ENCODE data around the gene SEMA4G. TPM values are rescaled to one million over a fixed set of nuclear protein-coding genes. Genes with fewer than 3 reads are reported as not detected.

The SEMA4G gene
- total RNA-seq, 1 experiment from 2014 or later = 8.5 TPM

GRCh38 chr10:100995181-100995580 lies 25.9 kb downstream of the SEMA4G start:
- Mint-ChIP-seq H3K36me3 (ENCODE audit: insufficient read depth in 1 of 3, low read depth in 3 of 3) (peaks cover 31 to 43% (median 35%) of the 10 kb centered on the region in 3 experiments; a peak in 6 of 7 replicates), H3K27ac (0 out of 7 replicates have a peak overlapping the region, but pooled peaks of 1 of the 3 experiments have one; percentile 11), H3K4me1 (peaks cover 27 to 28% of the 10 kb centered on the region in 2 experiments), H3K27me3 (ENCODE audit: low read depth) (no peaks in the 10 kb centered on the region), H3K4me3 (no peak overlapping the region; a peak in 1 of 5 replicates), H3K9me3 (no peaks in the 10 kb centered on the region; a peak in 2 of 5 replicates)
- no peak overlapping the region for H2AK5ac ChIP-seq (ENCODE audit: insufficient read length, low read length)
- no CpG with 5 or more reads among the region's 6 CpGs for WGBS (ENCODE audit: extremely low coverage, insufficient read length, low lambda C conversion rate)
- no peak for TF ChIP-seq CTCF (conservative IDR thresholded peaks at IDR 0.05)
- H2BK12ac ChIP-seq (ENCODE audit: insufficient read length, low read depth, low read length) = no peak overlapping the region
- H4K91ac ChIP-seq (ENCODE audit: insufficient read length, low read depth, low read length) = no peak overlapping the region
- H3K27ac ChIP-seq (ENCODE audit: insufficient read length, low read depth, low read length) = no peak overlapping the region
- no peaks in the 10 kb centered on the region for H3K27me3 ChIP-seq (ENCODE audit: insufficient read depth, low read length)
- H4K8ac ChIP-seq (replicated peaks; ENCODE audit: insufficient read length, low read depth, low read length) = no peak overlapping the region
- H3K23me2 ChIP-seq (ENCODE audit: insufficient read length, low read depth, low read length, poor library complexity, severe bottlenecking) = peaks cover 26% of the 10 kb centered on the region
- no peak overlapping the region for H3K18ac ChIP-seq (ENCODE audit: insufficient read length, low read depth, low read length)
- H2BK5ac ChIP-seq (ENCODE audit: insufficient read length, low read length) = no peak overlapping the region
- peaks cover 2% of the 10 kb centered on the region; the same call in 1 of the 2 replicates for H3K4me1 ChIP-seq (ENCODE audit: insufficient read depth, low read length)
- H3K23ac ChIP-seq (ENCODE audit: insufficient read length, low read depth, low read length) = no peak overlapping the region
- H4K20me1 ChIP-seq (ENCODE audit: control insufficient read depth, insufficient read depth, insufficient read length) = no peaks in the 10 kb centered on the region
- H2BK120ac ChIP-seq (ENCODE audit: low read depth, low read length, poor library complexity, severe bottlenecking) = no peak overlapping the region
- H3K9ac ChIP-seq (ENCODE audit: extremely low read depth, insufficient read length, low read length) = no peak overlapping the region
- no peak overlapping the region for H4K5ac ChIP-seq (ENCODE audit: insufficient read length, low read depth, low read length)
- H3K79me2 ChIP-seq (ENCODE audit: insufficient read depth, low read length) = peaks cover 3% of the 10 kb centered on the region; the same call in 1 of the 2 replicates
- no peak overlapping the region for H3K4ac ChIP-seq (ENCODE audit: low read depth, low read length)
- H3K79me1 ChIP-seq (ENCODE audit: insufficient read depth, low read depth, low read length, poor library complexity, severe bottlenecking) = no peaks in the 10 kb centered on the region
- H3K9me3 ChIP-seq (ENCODE audit: control insufficient read depth, low read depth, low read length) = no peaks in the 10 kb centered on the region
- DNase-seq = no peak
- H2BK15ac ChIP-seq (ENCODE audit: low read depth, low read length) = no peak overlapping the region
- H3K14ac ChIP-seq (ENCODE audit: insufficient read depth, low read length) = no peak overlapping the region
- no peak overlapping the region for H2AFZ ChIP-seq (ENCODE audit: low read length)
- no peak overlapping the region for H3T11ph ChIP-seq (ENCODE audit: low read length)
- no peak overlapping the region for H2BK20ac ChIP-seq (ENCODE audit: low read depth, low read length, poor library complexity, severe bottlenecking)
- no peak overlapping the region for H3K4me2 ChIP-seq (ENCODE audit: insufficient read depth, insufficient read length, low read length)
- no peak overlapping the region for H3K56ac ChIP-seq (ENCODE audit: insufficient read length, low read depth, low read length)
